ENCODE measurements around the gene ZNF322. TPM values are rescaled to one million over a fixed set of nuclear protein-coding genes. Genes with fewer than 3 reads are reported as not detected.

Gene ZNF322
- total RNA-seq, 2 donors from 2014 or later: 17.2 to 24.0 TPM

GRCh38 chr6:26604797-26605196, 54.7 kb downstream of the ZNF322 start:
- Histone ChIP-seq H3K9ac (ENCODE audit: low read depth in 2 of 2, low read length in 2 of 2) (no peak overlapping the region), H3K4me1 (no peaks in the 10 kb centered on the region), H3K27me3 (no peaks in the 10 kb centered on the region), H3K36me3 (no peaks in the 10 kb centered on the region), H3K4me3 (no peak overlapping the region), H3K9me3 (no peaks in the 10 kb centered on the region), H3K27ac (no peak overlapping the region)
- DNase-seq: no peak
- no peak for TF ChIP-seq CTCF (IDR thresholded peaks at IDR 0.05)
- intact Hi-C loops (cut with DNase I): no loop called here

- DNase-seq: no peak
- Histone ChIP-seq H3K27me3 (no peaks in the 10 kb centered on the region), H3K9me3 (no peaks in the 10 kb centered on the region), H3K4me1 (no peaks in the 10 kb centered on the region), H3K4me3 (no peak overlapping the region), H3K36me3 (no peaks in the 10 kb centered on the region), H3K9ac (ENCODE audit: low read depth in 2 of 2, low read length in 2 of 2) (no peak overlapping the region), H3K27ac (no peak overlapping the region)
- TF ChIP-seq CTCF (IDR thresholded peaks at IDR 0.05): no peak
- intact Hi-C loops (cut with DNase I): no loop called here
Observed at GRCh38 chr6:26604026-26604425, 55.5 kb downstream of the ZNF322 start.

GRCh38 chr6:26602262-26602661, 57.3 kb downstream of the ZNF322 start:
- intact Hi-C loops (cut with DNase I): no loop called here
- no peaks in the 10 kb centered on the region for H3K9me3 ChIP-seq
- no peaks in the 10 kb centered on the region for H3K36me3 ChIP-seq
- peaks cover 9% of the 10 kb centered on the region for H3K4me1 ChIP-seq
- H3K27ac ChIP-seq: no peak overlapping the region
- DNase-seq: no peak
- no peak for TF ChIP-seq CTCF (IDR thresholded peaks at IDR 0.05)
- H3K9ac ChIP-seq (ENCODE audit: low read depth in 2 of 2, low read length in 2 of 2): no peak overlapping the region
- no peak overlapping the region for H3K4me3 ChIP-seq
- no peaks in the 10 kb centered on the region for H3K27me3 ChIP-seq

- H3K4me1 ChIP-seq: peaks cover 9% of the 10 kb centered on the region
- no peak overlapping the region for H3K9ac ChIP-seq (ENCODE audit: low read depth in 2 of 2, low read length in 2 of 2)
- no peaks in the 10 kb centered on the region for H3K9me3 ChIP-seq
- no peaks in the 10 kb centered on the region for H3K27me3 ChIP-seq
- TF ChIP-seq CTCF (IDR thresholded peaks at IDR 0.05): no peak
- DNase-seq: no peak
- H3K36me3 ChIP-seq: no peaks in the 10 kb centered on the region
- intact Hi-C loops (cut with DNase I): no loop called here
- no peak overlapping the region for H3K4me3 ChIP-seq
- H3K27ac ChIP-seq: no peak overlapping the region
Observed at GRCh38 chr6:26600759-26601158, 58.8 kb downstream of the ZNF322 start.

GRCh38 chr6:26599591-26599990, 60.0 kb downstream of the ZNF322 start:
- intact Hi-C loops (cut with DNase I): no loop called here
- Histone ChIP-seq H3K36me3 (no peaks in the 10 kb centered on the region), H3K27me3 (no peaks in the 10 kb centered on the region), H3K9ac (ENCODE audit: low read depth in 2 of 2, low read length in 2 of 2) (no peak overlapping the region), H3K4me3 (no peak overlapping the region), H3K9me3 (no peaks in the 10 kb centered on the region), H3K27ac (no peak overlapping the region), H3K4me1 (peaks cover 9% of the 10 kb centered on the region)
- DNase-seq: no peak
- TF ChIP-seq CTCF (IDR thresholded peaks at IDR 0.05): no peak

GRCh38 chr6:26599134-26599533, 60.4 kb downstream of the ZNF322 start:
- no peaks in the 10 kb centered on the region for H3K9me3 ChIP-seq
- intact Hi-C loops (cut with DNase I): no loop called here
- H3K4me1 ChIP-seq: peaks cover 9% of the 10 kb centered on the region
- H3K9ac ChIP-seq (ENCODE audit: low read depth in 2 of 2, low read length in 2 of 2): no peak overlapping the region
- H3K27me3 ChIP-seq: peaks cover 4% of the 10 kb centered on the region
- no peak overlapping the region for H3K4me3 ChIP-seq
- no peak overlapping the region for H3K27ac ChIP-seq
- DNase-seq: no peak
- TF ChIP-seq CTCF (IDR thresholded peaks at IDR 0.05): no peak
- no peaks in the 10 kb centered on the region for H3K36me3 ChIP-seq
